CD4-positive, alpha-beta T cell treated with Interleukin-21 for 1 hour (primary cell): ENCODE measurements around the gene PIAS1.

ENCODE experiments used
- DNase-seq: peaks from one replicate; pipeline ENCODE4 v3.0.0-alpha.2; 2020

Gene PIAS1

GRCh38 chr15:68073576-68074288 is 19.6 kb downstream of the PIAS1 start:
- DNase-seq, result no peak

GRCh38 chr15:68075764-68076385 is 21.8 kb downstream of the PIAS1 start:
- no peak for DNase-seq

GRCh38 chr15:68078365-68078764 is 24.2 kb downstream of the PIAS1 start:
- no peak for DNase-seq

GRCh38 chr15:68080334-68080733 is 26.2 kb downstream of the PIAS1 start:
- DNase-seq, result no peak

- no peak for DNase-seq
These were observed 26.7 kb downstream of the PIAS1 start for GRCh38 chr15:68080783-68081182.

GRCh38 chr15:68081869-68082505 is 27.9 kb downstream of the PIAS1 start:
- DNase-seq, result no peak

GRCh38 chr15:68082735-68083134 is 28.6 kb downstream of the PIAS1 start:
- no peak for DNase-seq

- no peak for DNase-seq
These were observed 29.3 kb downstream of the PIAS1 start for GRCh38 chr15:68083463-68083862.

GRCh38 chr15:68085052-68085451 is 30.9 kb downstream of the PIAS1 start:
- DNase-seq, result no peak

- DNase-seq, result no peak
These were observed 37.6 kb downstream of the PIAS1 start for GRCh38 chr15:68091743-68092142.

GRCh38 chr15:68096099-68096498 is 42.0 kb downstream of the PIAS1 start:
- DNase-seq, result no peak

- DNase-seq, result no peak
These were observed 42.9 kb downstream of the PIAS1 start for GRCh38 chr15:68097029-68097428.

- no peak for DNase-seq
These were observed 44.4 kb downstream of the PIAS1 start for GRCh38 chr15:68098465-68098864.

- no peak for DNase-seq
These were observed 46.1 kb downstream of the PIAS1 start for GRCh38 chr15:68100194-68100593.

- no peak for DNase-seq
These were observed 49.5 kb downstream of the PIAS1 start for GRCh38 chr15:68103603-68104002.

GRCh38 chr15:68106656-68107055 is 52.5 kb downstream of the PIAS1 start:
- no peak for DNase-seq

GRCh38 chr15:68107142-68107541 is 53.0 kb downstream of the PIAS1 start:
- no peak for DNase-seq

GRCh38 chr15:68112706-68113105 is 58.6 kb downstream of the PIAS1 start:
- DNase-seq, result no peak

GRCh38 chr15:68113273-68113672 is 59.2 kb downstream of the PIAS1 start:
- no peak for DNase-seq

GRCh38 chr15:68113751-68114150 is 59.6 kb downstream of the PIAS1 start:
- no peak for DNase-seq

- peak; percentile 17 for DNase-seq
These were observed 60.2 kb downstream of the PIAS1 start for GRCh38 chr15:68114356-68114755.

- no peak for DNase-seq
These were observed 60.7 kb downstream of the PIAS1 start for GRCh38 chr15:68114840-68115239.

GRCh38 chr15:68124700-68125099 is 70.6 kb downstream of the PIAS1 start:
- DNase-seq, result no peak

- no peak for DNase-seq
These were observed 72.3 kb downstream of the PIAS1 start for GRCh38 chr15:68126396-68126795.
